ENCODE results near the gene KDM1A. TPM values are rescaled to one million over a fixed set of nuclear protein-coding genes. Genes with fewer than 3 reads are reported as not detected.

Gene KDM1A
- total and polyA plus RNA-seq, 9 of the 15 experiments (the other 6 are each of a cell fraction or from before 2014, with no cell fraction given): 59.2 to 181 (median 168) TPM

DNA sequence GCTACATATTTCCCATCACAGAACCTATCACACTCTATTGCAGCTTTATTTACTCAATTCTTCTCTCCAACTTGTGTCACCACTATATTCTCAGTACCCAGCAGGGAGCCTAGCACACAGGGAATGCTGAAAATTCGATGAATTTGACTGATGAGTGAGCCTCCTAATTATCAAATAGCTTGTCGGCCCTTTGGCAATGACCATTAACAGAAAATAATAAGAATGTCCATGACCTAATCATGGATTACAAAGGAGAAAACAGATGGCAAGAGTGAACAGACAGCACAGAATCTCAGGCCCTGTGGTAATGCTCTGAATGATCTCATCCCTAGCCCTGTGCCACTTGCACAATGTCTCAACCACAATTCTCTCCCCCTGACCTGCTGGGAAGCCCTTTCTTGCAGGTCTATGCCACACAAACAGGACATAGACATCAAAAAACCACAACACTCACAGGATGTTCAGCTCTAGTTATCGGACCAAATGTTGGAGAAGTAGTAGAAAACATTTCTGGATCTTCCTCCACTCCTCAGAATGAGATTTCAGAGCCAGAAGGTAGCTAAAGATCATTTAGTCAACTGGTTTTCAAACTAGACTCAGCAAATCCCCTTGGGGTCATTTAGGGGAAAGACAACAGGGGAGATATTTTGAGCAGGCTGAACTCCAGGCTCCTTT is 80.9 kb downstream of the KDM1A start (continued):
- TF ChIP-seq, protein P1, sequence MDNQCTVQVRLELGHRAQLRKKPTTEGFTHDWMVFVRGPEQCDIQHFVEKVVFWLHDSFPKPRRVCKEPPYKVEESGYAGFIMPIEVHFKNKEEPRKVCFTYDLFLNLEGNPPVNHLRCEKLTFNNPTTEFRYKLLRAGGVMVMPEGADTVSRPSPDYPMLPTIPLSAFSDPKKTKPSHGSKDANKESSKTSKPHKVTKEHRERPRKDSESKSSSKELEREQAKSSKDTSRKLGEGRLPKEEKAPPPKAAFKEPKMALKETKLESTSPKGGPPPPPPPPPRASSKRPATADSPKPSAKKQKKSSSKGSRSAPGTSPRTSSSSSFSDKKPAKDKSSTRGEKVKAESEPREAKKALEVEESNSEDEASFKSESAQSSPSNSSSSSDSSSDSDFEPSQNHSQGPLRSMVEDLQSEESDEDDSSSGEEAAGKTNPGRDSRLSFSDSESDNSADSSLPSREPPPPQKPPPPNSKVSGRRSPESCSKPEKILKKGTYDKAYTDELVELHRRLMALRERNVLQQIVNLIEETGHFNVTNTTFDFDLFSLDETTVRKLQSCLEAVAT (IDR thresholded peaks at IDR 0.05): no peak
- no peak for TF ChIP-seq GABPB1 (CRISPR knock-in tag; IDR thresholded peaks at IDR 0.05)
- no peak for TF ChIP-seq ZFX (CRISPR knock-in tag; IDR thresholded peaks at IDR 0.05)
- TF ChIP-seq SMARCA4 (IDR thresholded peaks at IDR 0.05): no peak
- TF ChIP-seq HNRNPK (IDR thresholded peaks at IDR 0.05; ENCODE audit: low read depth, low read length, poor library complexity, severe bottlenecking): no peak
- TF ChIP-seq, protein P2, sequence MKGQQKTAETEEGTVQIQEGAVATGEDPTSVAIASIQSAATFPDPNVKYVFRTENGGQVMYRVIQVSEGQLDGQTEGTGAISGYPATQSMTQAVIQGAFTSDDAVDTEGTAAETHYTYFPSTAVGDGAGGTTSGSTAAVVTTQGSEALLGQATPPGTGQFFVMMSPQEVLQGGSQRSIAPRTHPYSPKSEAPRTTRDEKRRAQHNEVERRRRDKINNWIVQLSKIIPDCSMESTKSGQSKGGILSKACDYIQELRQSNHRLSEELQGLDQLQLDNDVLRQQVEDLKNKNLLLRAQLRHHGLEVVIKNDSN (CRISPR knock-in tag; IDR thresholded peaks at IDR 0.05): no peak
- no peak for TF ChIP-seq POLR2A (conservative IDR thresholded peaks at IDR 0.05)
- TF ChIP-seq RBM17 (IDR thresholded peaks at IDR 0.05; ENCODE audit: borderline replicate concordance, low read depth, low read length): no peak
- no peak for TF ChIP-seq ZNF57 (CRISPR knock-in tag; IDR thresholded peaks at IDR 0.05)
- TF ChIP-seq ATF7 (IDR thresholded peaks at IDR 0.05): no peak
- TF ChIP-seq HSF4 (CRISPR knock-in tag; IDR thresholded peaks at IDR 0.05; ENCODE audit: borderline replicate concordance): no peak
- TF ChIP-seq JUN (IDR thresholded peaks at IDR 0.05; ENCODE audit: borderline replicate concordance, low read depth, low read length): 0 out of 2 replicates have a peak, but pooled peaks have one; percentile 10
- no peak for TF ChIP-seq JUN (CRISPR knock-in tag; IDR thresholded peaks at IDR 0.05; ENCODE audit: borderline replicate concordance)
- no peak for TF ChIP-seq GABPA (tag; conservative IDR thresholded peaks at IDR 0.05; ENCODE audit: low read depth)
- TF ChIP-seq FOS (IDR thresholded peaks at IDR 0.05; ENCODE audit: extremely low read depth, insufficient read length): no peak
- TF ChIP-seq CEBPB (tag; IDR thresholded peaks at IDR 0.05): peak; percentile 80
- no peak for TF ChIP-seq SIX5 (IDR thresholded peaks at IDR 0.05; ENCODE audit: borderline replicate concordance in 1 of 2, insufficient read depth in 1 of 2, low read depth in 1 of 2, low read length in 2 of 2)
- no peak for TF ChIP-seq SMAD1 (IDR thresholded peaks at IDR 0.05; ENCODE audit: low read depth, low read length, partially characterized antibody)
- no peak for TF ChIP-seq ZFP1 (CRISPR knock-in tag; IDR thresholded peaks at IDR 0.05)
- TF ChIP-seq, protein P3, sequence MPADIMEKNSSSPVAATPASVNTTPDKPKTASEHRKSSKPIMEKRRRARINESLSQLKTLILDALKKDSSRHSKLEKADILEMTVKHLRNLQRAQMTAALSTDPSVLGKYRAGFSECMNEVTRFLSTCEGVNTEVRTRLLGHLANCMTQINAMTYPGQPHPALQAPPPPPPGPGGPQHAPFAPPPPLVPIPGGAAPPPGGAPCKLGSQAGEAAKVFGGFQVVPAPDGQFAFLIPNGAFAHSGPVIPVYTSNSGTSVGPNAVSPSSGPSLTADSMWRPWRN (IDR thresholded peaks at IDR 0.05; ENCODE audit: low read depth): no peak
- no peak for TF ChIP-seq ZNF583 (CRISPR knock-in tag; IDR thresholded peaks at IDR 0.05)
- TF ChIP-seq POLR3A (IDR thresholded peaks at IDR 0.05; ENCODE audit: borderline replicate concordance, extremely low read depth, insufficient read depth, insufficient read length): no peak
- no peak for TF ChIP-seq FOXA3 (CRISPR knock-in tag; conservative IDR thresholded peaks at IDR 0.05 in 1 of 2, IDR thresholded peaks at IDR 0.05 in 1 of 2)
- TF ChIP-seq HNRNPH1 (optimal IDR thresholded peaks at IDR 0.05; ENCODE audit: low read depth, low read length): no peak
- no peak for TF ChIP-seq MAZ (CRISPR knock-in tag; conservative IDR thresholded peaks at IDR 0.05 in 1 of 2, IDR thresholded peaks at IDR 0.05 in 1 of 2)
- no peak for TF ChIP-seq CEBPG (CRISPR knock-in tag; IDR thresholded peaks at IDR 0.05)
- TF ChIP-seq CEBPG (tag; conservative IDR thresholded peaks at IDR 0.05 in 1 of 2, IDR thresholded peaks at IDR 0.05 in 1 of 2): peak; percentile 83 to 89

Measured in K562 (cell line).